Endodermal cell (in vitro differentiated cells): ENCODE results near the gene PAQR8. TPM values are rescaled to one million over a fixed set of nuclear protein-coding genes. Genes with fewer than 3 reads are reported as not detected.

Experiments
- DNase-seq: peaks from one replicate; pipeline ENCODE4 v3.0.0-alpha.2; 2017
- H3K27ac ChIP-seq: 2 replicates; pipeline ENCODE4 v1.5.1; 2013; ENCODE audit warnings: mild to moderate bottlenecking, low read depth, low read length, moderate library complexity
- H3K27me3 ChIP-seq: 2 replicates; pipeline ENCODE4 v1.6.1; 2013; ENCODE audit warnings: mild to moderate bottlenecking, low read length, moderate library complexity; ENCODE audit not compliant: insufficient read depth, control insufficient read depth, poor library complexity, severe bottlenecking
- H3K36me3 ChIP-seq: 2 replicates; pipeline ENCODE4 v1.7.0; 2013; ENCODE audit warnings: mild to moderate bottlenecking, low read length, moderate library complexity; ENCODE audit not compliant: control insufficient read depth, insufficient read depth
- H3K4me1 ChIP-seq: one replicate; pipeline ENCODE4 v1.7.0; 2013; ENCODE audit warnings: low read length; ENCODE audit not compliant: control insufficient read depth, insufficient read depth
- H3K4me3 ChIP-seq: 2 replicates; pipeline ENCODE4 v1.5.1; 2013; ENCODE audit warnings: mild to moderate bottlenecking, low read length, moderate library complexity
- H3K9ac ChIP-seq: 2 replicates; pipeline ENCODE4 v1.6.1; 2013; ENCODE audit warnings: mild to moderate bottlenecking, low read length, moderate library complexity; ENCODE audit not compliant: poor library complexity, severe bottlenecking; ENCODE audit errors: extremely low read depth
- H3K9me3 ChIP-seq: 2 replicates; pipeline ENCODE4 v1.6.1; 2013; ENCODE audit warnings: mild to moderate bottlenecking, low read length, moderate library complexity; ENCODE audit not compliant: control insufficient read depth
- H3K27ac Mint-ChIP-seq: 2 replicates; pipeline ENCODE4 v1.8.0; 2020; ENCODE audit warnings: mixed read lengths
- H3K27me3 Mint-ChIP-seq: 2 replicates; pipeline ENCODE4 v1.8.0; 2021; ENCODE audit warnings: mild to moderate bottlenecking, mixed read lengths; ENCODE audit not compliant: insufficient read depth
- H3K36me3 Mint-ChIP-seq: 2 replicates; pipeline ENCODE4 v1.8.0; 2020; ENCODE audit warnings: low read depth, mixed read lengths
- H3K4me1 Mint-ChIP-seq: 2 replicates; pipeline ENCODE4 v1.8.0; 2020; ENCODE audit warnings: mixed read lengths
- H3K4me3 Mint-ChIP-seq: 2 replicates; pipeline ENCODE4 v1.8.0; 2020; ENCODE audit warnings: mild to moderate bottlenecking, moderate library complexity, mixed read lengths
- H3K9me3 Mint-ChIP-seq: 2 replicates; pipeline ENCODE4 v1.8.0; 2020; ENCODE audit warnings: mild to moderate bottlenecking, mixed read lengths
- WGBS, 2 experiments: methylation state at CpG; one replicate each; pipeline versions ENCODE4 v1.1.5 to v1.1.7; 2013; ENCODE audit warnings: missing lambda C conversion rate in 2 of 2, mixed read lengths in 1 of 2; ENCODE audit not compliant: insufficient coverage in 1 of 2, insufficient read length in 1 of 2; 5-methylcytosine and 5-hydroxymethylcytosine counted together
- total RNA-seq, 2 donors: library from RNA; stranded (reverse); fragmentation: NEBNext Ultra II Directional in 1 of 2; extraction: Animal tissue kit (Norgen Biotek cat#: 25700) in 1 of 2; gene quantifications; 2 replicates in 1 of 2; 3 replicates in 1 of 2; pipeline ENCODE4 v1.2.1, GENCODE V29; 2021
- TF ChIP-seq, protein P1 (sequence below): fragments of 200-600 bp; sonication (generic); conservative IDR thresholded peaks from 2 replicates; pipeline ENCODE4 v1.5.0; 2021; ENCODE audit warnings: antibody characterized with exemption, mild to moderate bottlenecking

Gene PAQR8
- total RNA-seq, 2 donors from 2014 or later, result 5.9 to 6.7 TPM

GRCh38 chr6:52351879-52352238 is 10.1 kb upstream of the PAQR8 start:
- no peaks in the 10 kb centered on the region for H3K4me1 ChIP-seq
- Mint-ChIP-seq H3K36me3 (no peaks in the 10 kb centered on the region), H3K4me3 (no peak overlapping the region), H3K4me1 (peaks cover 5% of the 10 kb centered on the region), H3K9me3 (no peaks in the 10 kb centered on the region), H3K27me3 (peaks cover 5% of the 10 kb centered on the region), H3K27ac (no peak overlapping the region)
- H3K4me3 ChIP-seq, result no peak overlapping the region
- no peak overlapping the region for H3K9ac ChIP-seq
- no peaks in the 10 kb centered on the region for H3K36me3 ChIP-seq
- no peaks in the 10 kb centered on the region for H3K27me3 ChIP-seq
- H3K27ac ChIP-seq, result no peak overlapping the region
- no peaks in the 10 kb centered on the region for H3K9me3 ChIP-seq
- TF ChIP-seq, protein P1, sequence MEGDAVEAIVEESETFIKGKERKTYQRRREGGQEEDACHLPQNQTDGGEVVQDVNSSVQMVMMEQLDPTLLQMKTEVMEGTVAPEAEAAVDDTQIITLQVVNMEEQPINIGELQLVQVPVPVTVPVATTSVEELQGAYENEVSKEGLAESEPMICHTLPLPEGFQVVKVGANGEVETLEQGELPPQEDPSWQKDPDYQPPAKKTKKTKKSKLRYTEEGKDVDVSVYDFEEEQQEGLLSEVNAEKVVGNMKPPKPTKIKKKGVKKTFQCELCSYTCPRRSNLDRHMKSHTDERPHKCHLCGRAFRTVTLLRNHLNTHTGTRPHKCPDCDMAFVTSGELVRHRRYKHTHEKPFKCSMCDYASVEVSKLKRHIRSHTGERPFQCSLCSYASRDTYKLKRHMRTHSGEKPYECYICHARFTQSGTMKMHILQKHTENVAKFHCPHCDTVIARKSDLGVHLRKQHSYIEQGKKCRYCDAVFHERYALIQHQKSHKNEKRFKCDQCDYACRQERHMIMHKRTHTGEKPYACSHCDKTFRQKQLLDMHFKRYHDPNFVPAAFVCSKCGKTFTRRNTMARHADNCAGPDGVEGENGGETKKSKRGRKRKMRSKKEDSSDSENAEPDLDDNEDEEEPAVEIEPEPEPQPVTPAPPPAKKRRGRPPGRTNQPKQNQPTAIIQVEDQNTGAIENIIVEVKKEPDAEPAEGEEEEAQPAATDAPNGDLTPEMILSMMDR, result no peak
- WGBS, 2 experiments, result 91% methylated on average over 1 of the region's 1 CpG; no CpG with 5 or more reads in 1 of the 2 experiments
- DNase-seq, result no peak

DNA sequence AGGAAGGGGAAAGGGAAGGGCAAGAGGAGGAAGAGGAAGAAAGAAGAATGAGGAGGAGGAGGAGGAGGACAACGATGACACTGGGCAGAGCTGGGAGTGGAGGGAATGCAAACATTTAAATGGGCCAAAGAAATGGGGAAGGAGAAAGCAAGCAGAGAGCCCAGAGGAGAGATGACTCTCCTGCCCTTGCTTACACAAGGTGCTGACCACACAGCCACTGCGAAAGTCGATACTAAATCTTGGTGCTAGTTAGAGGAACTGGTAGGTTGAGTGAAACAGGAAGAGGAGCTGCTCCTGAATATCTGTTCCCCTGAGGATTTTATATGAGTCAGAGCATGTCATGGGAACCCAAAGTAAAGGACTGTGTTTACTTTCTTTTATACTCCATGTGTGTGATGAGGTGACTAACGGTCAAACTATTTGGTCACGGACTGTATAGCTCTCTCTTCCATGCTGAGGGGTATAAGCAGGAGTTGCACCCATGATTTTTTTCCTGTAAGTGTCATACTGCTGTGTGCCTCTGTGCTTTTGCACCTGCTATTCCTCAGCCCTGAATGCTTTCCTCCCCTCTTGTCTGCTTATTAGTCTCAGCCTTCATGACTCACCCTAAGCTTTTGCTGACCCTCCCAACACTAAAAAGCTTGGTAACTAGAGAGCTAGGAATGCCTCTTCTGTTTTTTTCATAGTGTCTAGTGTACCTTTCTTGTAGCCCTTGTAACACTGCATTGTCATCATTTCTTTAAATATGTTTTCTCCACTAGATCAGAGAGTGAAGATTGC is 9.5 kb upstream of the PAQR8 start:
- Mint-ChIP-seq H3K4me3 (no peak overlapping the region), H3K27ac (no peak overlapping the region), H3K9me3 (no peaks in the 10 kb centered on the region), H3K27me3 (peaks cover 3% of the 10 kb centered on the region), H3K36me3 (no peaks in the 10 kb centered on the region), H3K4me1 (peaks cover 5% of the 10 kb centered on the region)
- no peaks in the 10 kb centered on the region for H3K27me3 ChIP-seq
- no peaks in the 10 kb centered on the region for H3K36me3 ChIP-seq
- DNase-seq, result no peak
- 57 to 65% methylated on average over 5 of the region's 5 CpGs for WGBS, 2 experiments
- H3K9ac ChIP-seq, result no peak overlapping the region
- H3K4me3 ChIP-seq, result no peak overlapping the region
- H3K9me3 ChIP-seq, result no peaks in the 10 kb centered on the region
- no peaks in the 10 kb centered on the region for H3K4me1 ChIP-seq
- TF ChIP-seq, protein P1, result no peak
- H3K27ac ChIP-seq, result no peak overlapping the region

DNA sequence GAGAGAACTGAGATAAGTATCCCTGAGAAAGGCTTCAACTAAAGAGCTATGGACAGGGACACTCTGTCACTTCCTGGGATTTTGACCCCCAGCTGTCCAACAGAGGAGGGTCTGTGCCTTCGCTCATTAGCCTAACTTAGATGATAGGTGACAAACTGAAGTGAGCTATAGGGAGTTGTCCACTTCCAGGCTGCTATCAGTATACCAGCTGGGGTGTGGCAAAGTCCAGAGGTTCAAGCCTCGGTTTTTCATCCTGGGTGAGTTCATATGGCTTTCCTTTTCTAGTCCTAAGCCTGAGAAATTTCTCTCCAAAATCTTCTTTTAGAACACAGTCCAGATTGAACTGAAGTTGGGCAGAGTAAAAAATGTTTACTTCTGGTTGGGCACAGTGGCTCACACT is 5.9 kb upstream of the PAQR8 start:
- Histone ChIP-seq H3K4me3 (no peak overlapping the region), H3K4me1 (no peaks in the 10 kb centered on the region), H3K27ac (no peak overlapping the region), H3K9ac (no peak overlapping the region), H3K36me3 (no peaks in the 10 kb centered on the region), H3K27me3 (peaks cover 12% of the 10 kb centered on the region), H3K9me3 (no peaks in the 10 kb centered on the region)
- Mint-ChIP-seq H3K4me1 (peaks cover 5% of the 10 kb centered on the region), H3K27me3 (peaks cover 7% of the 10 kb centered on the region), H3K9me3 (no peaks in the 10 kb centered on the region), H3K4me3 (no peak overlapping the region), H3K27ac (no peak overlapping the region), H3K36me3 (no peaks in the 10 kb centered on the region)
- TF ChIP-seq, protein P1, result no peak
- 0 to 45% methylated on average over 1 to 2 of the region's 2 CpGs for WGBS, 2 experiments
- DNase-seq, result no peak
